Left hindlimb (tissue), 1 donor: ENCODE results near the gene COMP.
"Not testable (repeated sequence)": the region's sequence is repeated elsewhere in the genome, so short reads cannot be mapped to it uniquely, and the experiment has no call there.

ENCODE experiments used
- DNase-seq: peaks from one replicate; pipeline ENCODE4 v3.0.0-alpha.2; 2018

COMP gene

GRCh38 chr19:18790566-18791314 is at the start of gene COMP:
COMP (minus strand) TSS chr19:18791305; CDS start chr19:18791269, 36 bp downstream.
- DNase-seq = no peak

DNA sequence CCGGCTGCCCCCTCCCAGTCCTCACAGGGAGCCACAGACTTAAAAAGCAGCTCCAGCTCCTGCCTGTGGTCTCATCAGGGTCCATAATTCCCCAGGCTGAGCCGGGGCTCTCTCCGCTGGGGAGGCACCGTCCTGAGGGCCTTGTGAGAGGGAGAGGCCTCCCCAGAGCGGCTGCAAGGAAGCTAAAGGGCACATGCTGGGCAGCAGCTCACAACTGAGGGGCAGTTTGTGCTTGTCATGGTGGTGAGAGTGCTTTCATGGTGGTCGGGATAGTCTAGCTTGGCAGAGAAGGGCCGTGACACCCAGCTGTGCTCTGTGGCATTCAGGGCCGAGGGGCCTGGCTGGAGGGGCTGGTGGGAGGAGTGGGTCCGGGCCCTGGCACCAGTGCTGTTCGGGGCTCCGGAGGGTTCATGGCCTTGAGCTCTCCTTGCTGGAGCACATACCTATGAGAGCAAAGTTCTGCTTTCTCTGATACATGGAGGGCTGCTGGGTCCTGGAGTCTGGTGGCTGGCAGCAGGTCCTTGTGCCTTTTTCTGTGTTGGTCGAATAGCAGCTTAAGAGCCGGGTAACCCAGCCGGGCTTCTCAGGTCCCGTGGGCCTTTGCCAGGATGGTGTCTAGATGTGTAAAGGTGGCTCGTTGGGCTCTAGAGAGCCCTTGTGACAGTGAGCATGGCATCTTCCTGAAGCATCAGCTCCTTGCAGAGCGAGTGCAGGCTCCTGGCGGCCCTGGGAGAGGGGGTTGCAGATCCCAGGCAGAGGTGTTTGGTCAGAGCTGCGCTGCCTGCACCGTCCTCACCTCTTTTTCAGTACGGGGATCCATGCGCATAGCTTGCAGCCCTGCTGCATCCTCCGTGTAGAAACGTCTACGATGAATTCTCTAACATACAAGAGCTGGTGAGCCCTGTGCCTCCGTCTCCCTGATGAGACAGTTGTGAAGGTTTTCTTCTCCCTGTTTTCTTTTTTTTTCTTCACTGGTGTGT is 49.5 kb upstream of the COMP start:
- no peak for DNase-seq

DNA sequence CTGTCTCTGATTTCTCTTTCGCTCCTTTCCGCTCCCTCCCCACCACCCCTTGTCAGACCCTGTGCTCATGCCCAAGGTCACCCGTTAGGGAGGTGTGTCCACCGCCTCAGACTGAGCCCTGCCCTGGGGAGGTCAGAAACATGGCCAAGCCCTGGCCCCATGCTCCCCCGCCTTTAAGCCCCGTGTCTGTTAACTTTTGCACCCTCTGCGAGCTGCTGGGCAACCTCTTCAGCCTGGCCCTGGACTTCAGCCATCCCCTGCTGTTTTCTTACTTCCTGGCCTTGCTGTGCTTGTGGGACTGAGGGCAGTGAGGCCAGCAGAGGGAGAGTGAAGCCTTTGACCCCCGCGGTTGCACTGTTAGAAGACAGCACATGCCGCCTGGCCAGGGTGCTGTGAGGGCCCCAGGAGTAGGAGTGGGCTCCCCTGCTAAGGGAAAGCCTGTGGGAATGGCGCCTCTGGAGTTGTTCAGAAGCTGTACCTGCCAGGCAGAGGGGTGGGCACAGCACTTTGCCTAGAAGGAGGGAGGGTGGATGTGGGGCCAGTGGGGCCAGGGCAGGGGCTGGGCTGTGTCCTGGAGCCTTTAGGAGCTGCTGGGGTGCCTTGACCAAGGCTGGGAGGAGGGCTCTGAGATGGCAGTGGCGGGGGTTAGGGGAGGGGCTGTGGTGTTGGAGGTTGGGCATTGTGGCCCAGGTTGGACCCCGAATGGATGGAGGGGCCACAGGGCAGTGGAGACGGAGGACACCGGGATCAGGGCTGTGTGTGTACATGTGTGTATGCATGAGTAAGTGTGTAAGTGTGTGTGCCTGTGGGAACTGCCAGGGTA is 48.6 kb upstream of the COMP start:
- no peak for DNase-seq

DNA sequence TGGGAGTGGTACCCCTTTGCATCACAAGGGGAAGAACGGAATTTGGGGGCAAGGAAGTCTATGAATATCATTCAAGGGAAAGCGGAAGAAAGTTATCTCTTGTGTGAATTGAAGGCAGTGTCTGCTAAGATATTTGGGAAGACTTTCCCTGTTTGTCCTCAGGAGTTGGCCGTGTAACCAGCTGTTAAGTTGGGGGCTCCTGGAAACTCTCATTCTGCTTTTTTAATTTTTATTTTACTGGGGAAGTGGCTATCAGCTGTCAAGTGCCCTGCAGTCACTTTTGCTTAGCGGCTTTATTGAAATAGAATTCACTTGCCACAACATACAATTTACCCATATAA is 43.5 kb upstream of the COMP start:
- no peak for DNase-seq

DNA sequence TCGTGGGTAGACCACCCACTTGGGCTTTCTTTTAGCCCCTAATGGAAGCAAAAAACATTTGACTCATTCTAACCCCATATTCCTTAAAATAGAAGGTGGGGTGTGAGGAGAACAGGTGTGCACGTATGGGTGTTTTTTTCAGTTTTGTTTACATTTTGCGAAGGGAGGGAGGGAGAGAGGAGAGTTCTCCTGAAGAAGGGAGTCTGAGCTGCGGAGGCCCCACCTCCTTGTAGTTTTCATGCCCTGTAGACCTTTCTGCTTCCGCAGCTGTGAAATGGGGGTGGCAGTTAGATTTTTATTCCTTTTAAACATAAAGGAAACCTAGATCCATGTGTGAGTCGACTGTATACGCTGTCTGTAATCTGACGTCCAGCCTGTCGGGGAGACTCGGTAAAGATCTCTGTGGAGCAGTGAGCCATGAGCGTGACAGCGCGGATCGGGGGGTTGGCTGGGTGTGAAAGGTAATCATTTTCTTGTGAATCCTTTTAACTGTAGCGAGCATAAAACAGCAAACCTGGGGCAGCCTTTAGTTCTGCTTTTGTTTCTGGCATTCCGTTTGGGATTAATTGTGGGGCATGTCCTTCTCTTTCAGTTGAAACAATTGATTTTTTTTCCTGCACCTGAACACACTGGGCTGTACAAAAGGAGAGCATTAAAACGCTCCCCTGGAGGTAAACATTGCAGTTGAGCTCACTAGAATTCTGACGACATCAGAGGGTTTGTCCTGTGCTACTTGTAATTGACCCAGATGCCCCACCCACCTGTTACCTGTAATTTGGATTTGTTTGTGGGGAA is 42.9 kb upstream of the COMP start:
- DNase-seq = no peak

DNA sequence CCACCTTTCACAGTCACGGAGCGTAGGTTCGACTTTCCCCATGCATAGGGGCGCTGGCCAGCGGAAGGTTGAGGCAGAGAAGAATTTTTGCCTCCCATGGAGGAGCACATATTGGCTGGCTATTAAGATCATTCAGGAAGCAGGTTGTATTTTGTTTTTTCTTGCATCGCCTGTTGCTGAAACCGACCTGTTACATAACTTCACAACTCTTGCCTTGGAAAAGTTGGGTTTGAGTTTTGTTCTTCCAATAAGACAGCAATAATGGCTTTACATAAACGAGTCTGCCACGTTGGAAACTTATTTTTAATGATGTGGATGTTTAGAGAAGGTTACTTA is 42.0 kb upstream of the COMP start:
- DNase-seq = no peak

DNA sequence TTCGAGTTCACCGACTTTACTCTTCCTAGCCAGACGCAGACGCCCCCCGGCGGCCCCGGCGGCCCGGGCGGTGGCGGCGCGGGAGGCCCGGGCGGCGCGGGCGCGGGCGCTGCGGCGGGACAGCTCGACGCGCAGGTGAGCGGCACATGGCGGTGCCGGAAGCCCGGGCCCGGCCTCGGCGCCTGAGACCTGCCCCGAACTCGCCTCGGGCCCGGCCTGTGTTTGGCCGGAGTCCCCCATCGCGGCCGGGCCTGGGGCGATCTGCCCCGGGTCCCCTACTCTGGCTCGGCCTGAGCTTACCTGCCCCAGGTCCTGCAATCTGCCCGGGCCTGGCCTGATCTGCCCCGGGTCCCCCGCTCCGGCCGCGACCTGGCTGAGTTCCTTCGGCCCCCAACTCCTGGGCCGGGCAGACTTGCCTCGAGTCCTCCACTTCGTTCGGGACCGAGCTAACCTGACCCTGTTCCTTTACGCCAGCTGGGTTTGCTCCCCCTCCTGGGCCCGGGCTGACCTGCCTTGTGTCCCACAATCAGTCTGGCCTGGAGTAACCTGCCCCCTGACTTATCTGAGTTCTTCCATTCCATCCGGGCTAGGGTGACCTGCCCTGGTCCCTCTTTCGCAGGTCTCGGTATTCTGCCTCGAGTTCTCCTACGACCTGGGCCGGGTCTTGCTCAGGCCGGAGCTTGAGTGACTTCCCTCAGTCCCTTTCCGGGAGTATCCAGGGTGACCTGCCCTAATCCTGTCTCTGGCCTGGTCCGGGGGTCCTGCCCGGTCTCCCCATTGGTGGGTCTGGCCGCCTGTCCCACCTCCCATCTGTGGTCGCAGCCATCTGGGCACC is 41.4 kb upstream of the COMP start:
- no peak for DNase-seq

DNA sequence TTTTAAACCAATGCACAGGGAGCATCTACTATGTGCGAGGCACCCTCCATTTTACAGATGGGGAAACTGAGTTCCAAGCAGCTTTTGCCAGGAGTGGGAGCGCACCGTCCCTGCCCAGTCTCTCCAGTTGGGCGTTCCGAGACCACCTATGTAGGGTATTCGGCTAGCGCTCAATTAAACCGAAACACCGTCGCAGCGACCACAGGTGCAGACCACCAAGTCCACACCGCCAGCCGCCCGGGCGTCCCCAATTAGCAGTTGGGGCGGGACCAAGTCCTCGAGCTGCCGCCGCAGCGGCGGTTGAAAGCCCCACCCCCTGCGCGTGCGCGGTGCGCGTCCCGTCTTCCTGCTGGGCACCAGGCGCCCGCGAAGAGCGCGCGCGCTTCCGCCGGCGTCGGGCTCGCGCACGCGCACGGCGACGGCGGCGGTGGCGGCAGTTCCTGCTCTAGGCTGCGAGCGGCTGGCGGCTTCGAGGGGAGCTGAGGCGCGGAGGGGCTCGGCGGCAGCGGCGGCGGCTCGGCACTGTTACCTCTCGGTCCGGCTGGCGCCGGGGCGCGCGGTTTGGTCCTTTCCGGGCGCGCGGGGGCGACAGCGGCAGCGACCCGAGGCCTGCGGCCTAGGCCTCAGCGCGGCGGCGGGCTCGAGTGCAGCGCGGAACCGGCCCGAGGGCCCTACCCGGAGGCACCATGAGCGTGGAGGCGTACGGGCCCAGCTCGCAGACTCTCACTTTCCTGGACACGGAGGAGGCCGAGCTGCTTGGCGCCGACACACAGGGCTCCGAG is 40.6 kb upstream of the COMP start, which contains the start of gene UPF1:
UPF1 (plus strand) TSS at position 436 of the 782 bp plus-strand sequence; CDS start at position 687, 251 bp downstream.
- DNase-seq = peak; percentile 95

GRCh38 chr19:18830488-18830887 is 39.4 kb upstream of the COMP start:
- no peak for DNase-seq

DNA sequence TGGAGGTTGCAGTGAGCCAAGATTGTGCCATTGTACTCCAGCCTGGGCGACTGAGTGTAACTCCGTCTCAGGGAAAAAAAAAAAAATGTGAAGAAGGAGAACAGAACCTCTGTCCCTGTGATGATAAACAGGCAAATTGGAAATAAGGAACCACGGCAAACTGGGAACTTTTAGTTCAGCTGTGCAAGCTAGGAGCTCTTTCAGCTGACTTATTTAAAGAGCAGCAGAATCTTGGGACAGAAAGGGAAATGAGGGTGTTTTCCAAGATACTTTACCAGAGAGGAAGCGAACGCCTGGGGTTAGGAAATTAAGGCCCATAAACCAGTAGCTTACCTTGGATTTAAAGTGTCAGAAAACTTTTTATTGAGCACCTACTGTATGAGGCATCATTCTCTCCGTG is 37.7 kb upstream of the COMP start:
- no peak for DNase-seq

DNA sequence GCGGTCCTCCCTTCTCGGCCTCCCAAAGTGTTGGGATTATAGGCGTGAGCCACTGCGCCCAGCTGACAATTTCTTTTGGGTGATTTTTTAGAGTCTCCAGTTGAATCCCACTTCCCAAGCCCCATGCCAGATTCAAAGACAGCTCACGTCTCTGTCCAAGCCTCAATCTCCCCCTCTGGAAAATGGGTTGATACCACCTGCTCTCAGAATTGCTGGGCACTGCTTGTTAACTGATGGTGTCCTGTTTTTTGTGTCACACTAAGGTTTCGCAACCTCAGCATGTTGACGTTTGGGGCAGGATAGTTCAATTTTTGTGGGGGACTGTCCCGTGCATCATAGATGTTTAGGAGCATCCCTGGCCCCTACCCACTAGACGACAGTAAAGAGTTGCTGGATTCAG is 26.5 kb upstream of the COMP start:
- no peak for DNase-seq

- not testable (repeated sequence) for DNase-seq
Observed at GRCh38 chr19:18816645-18817044, 25.5 kb upstream of the COMP start.

DNA sequence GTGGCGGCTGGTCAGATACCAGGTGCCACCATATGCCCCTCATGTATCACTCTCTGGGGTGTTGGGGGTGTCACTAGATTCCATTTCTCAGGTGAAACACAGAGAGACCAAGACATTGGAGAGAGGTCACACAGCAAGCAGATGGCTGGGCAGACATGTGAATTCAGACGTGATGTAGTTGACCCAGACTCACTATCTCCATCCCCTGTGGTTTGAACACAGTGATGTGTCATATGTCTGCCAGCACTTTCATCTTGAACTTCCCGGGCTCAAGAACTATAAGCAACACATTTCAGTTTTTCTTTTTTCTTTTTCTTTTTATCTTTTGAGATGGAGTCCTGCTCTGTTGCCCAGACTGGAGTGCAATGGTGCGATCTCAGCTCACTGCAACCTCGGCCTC is 24.6 kb upstream of the COMP start:
- no peak for DNase-seq

DNA sequence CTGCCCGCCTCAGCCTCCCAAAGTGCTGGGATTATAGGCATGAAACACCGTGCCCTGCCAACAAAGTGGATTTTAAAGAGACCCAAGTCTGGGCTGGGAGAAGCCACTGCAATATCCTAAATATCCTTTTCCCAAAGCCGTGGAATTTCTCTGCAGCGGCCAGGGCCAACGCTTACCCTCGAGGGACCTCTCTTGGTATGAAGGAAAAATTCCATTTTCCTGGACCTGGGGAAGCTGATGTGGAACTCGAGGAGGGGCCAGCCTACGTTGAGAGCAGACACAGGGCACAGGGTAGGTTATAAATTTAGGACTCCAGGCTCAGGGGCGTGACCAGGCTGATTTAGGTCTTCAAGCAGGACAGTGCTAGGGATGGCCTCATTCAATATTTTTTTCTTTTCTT is 23.0 kb upstream of the COMP start:
- DNase-seq = peak; percentile 82

- DNase-seq = not testable (repeated sequence)
Observed at GRCh38 chr19:18811638-18812037, 20.5 kb upstream of the COMP start.

DNA sequence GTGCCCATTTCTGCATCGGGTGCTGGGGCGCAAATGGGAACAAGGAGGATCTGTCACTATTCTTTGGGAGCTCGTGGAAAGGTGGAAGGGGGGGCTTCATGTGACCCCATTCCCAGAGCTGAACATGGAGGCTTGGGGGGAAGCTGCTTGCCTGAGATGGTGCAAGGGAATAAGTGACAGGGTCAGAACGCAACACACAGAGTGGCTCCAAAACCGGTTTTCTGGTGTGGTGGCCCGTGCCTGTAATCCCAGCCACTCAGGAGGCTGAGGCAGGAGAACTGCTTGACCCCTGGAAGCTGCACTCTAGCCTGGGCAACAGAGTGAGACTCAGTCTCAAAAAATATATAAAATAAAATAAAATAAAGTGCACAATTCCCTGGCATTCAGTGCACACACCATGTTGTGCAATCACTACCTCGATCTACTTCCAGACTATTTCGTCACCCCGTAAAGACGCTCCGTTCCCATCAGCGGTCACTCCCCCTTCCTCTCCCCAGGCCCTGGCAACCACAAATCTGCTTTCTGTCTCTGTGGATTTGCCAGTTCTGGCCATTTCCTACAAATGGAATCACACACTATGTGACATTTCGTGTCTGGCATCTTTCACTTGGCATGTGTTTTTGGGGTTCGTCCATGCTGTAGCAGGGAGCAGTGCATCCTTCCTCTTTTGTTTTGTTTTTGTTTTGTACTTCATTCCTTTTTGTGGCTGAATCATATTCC is 18.2 kb upstream of the COMP start:
- peak; percentile 63 for DNase-seq

- peak; percentile 91 for DNase-seq
Observed at GRCh38 chr19:18807861-18808331, 16.8 kb upstream of the COMP start.

GRCh38 chr19:18804643-18805042 is 13.5 kb upstream of the COMP start:
- no peak for DNase-seq

- DNase-seq = no peak
Observed at GRCh38 chr19:18804139-18804601, 13.1 kb upstream of the COMP start.
